NCI-H82 treated with DMSO at 0.1 percent for 48 hours (cell line): Measurements from ENCODE around the gene LRRN3.

ENCODE experiments used
- DNase-seq: peaks from one replicate; lab custom pipeline; 2025; ENCODE audit not compliant: unreplicated experiment; lab: John Stamatoyannopoulos, UW

Gene LRRN3

DNA sequence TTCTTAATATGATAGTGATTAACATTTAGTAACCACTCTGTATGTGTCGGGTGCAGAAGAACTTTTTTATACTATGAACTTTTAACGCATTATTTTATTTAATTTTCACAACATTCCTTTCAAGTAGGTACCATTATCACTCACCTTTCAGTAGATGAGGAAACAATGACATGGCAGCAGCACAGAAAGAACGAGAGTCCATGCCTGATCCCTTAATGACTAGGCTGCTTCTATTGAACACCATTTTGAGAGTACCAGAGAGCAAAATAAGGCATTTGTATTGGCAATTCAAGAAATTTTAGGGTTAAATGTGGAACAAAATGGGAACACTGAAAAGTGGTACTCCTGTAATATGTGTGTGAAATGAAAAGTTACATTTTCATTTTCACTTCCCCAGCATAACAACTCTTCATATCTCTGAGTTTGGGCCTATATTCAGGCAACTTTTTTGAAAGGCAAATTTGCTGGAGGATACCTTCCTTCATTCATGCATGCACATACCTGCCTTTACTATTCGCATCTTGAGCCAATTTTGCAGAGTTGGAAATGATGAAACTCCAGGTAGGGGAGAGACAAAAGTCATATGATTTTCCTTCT is 12.8 kb downstream of the LRRN3 start:
- DNase-seq, result no peak

DNA sequence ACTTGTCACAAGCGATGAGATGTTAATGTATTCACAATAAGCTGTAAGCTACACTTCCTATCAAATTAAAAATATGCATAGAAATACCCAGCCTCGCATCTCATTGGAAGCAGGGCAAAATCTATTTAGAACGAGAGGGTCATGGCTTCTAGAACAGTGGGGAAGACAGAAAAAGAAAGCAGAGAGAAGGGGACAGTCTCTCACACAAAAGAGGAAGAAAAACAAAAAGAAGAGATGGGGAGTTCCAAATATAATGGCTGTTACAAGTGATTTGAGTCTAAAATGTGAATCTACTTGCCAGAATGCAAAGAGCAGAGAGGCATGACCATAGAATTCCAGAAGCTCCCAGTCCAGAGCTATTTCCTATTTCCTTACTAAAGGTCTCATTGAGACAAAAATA is 13.8 kb downstream of the LRRN3 start:
- DNase-seq, result no peak

DNA sequence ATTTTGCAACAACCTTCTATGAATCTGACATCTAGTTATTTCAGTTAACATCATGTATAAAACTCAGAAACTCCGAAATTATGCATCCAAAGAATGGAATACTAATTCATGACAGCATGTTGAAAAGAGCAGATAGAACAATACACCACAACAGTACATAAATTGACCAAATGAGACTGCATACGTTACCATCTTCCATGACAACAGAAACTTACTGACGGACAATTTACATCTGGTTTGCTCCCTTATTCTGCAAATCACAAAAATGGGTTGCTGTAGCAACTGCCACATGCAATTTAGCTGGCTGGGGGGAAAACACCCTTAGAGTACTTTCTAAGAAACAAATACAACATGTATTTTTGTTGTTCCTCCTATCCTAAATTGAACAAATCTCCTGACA is 14.3 kb downstream of the LRRN3 start:
- no peak for DNase-seq

DNA sequence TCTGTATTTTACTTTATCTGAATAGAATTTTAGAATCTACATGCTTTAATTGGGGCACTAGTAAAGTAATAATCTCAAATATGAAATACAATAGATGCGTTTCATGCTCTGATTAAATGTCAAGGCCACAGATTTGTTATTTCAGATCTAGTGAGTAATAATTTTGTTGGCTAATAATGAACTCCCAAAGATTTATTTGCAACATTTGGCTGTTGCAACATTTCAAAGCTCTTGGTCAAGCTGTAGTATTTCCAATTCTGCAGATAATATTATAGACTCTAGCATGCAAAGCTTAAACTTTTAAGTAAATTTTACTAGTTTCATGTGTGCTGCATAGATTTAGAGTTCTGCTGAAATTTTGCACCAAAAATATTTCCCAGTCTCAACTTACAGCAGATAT is 16.7 kb downstream of the LRRN3 start:
- no peak for DNase-seq

DNA sequence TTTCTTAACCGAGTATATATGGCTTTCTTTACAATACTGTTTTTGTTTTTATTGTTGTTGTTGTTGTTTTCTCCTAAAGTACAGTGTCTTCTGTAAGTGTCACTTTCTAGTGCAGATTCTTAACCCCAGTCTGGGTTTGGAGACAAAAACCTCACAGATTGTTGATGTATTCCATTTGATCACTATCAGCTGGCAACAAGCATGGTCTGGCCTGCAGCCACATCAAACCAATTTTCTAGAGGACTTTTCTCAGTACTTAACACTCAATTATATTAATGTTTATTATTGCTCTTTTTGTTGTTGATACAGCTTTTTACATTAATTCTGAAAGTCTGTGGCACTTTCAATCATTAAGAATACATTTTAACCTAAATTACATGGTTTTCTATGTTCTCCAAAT is 17.1 kb downstream of the LRRN3 start:
- no peak for DNase-seq

DNA sequence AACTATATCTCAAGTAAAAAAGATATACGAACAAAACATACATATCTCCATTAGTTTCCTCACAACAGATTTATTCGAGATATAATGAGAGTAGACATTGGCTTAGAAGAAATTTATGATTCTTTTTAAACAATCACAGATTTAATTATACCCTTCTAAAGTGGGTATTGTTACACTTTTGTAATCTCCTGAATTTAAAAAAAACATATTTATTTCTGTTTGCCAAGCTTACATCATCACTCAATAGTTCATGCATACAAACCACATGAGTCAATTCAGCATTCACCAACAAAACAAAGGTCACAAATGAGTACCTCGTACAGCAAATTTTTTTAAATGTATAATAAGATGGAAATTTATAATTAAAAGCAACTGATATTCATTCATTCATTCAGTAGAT is 17.6 kb downstream of the LRRN3 start:
- no peak for DNase-seq

DNA sequence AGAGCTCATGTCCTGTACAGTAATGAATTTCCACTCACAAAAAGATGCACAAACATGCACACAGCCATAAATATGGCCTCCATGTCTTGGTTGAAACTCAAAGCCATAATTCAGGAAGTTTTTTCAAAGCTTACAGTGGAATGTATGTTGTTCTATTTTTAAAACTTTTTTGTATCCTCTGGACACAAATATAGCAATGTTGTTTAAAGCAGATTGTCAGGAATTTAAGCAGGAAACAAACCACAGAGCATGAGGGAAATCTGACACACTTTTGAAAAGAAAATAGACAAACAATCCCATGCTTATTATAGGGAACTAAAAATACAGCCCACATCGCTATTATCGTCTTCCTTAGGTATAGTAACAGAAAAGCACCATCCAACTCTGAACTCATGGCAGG is 21.5 kb downstream of the LRRN3 start:
- no peak for DNase-seq

DNA sequence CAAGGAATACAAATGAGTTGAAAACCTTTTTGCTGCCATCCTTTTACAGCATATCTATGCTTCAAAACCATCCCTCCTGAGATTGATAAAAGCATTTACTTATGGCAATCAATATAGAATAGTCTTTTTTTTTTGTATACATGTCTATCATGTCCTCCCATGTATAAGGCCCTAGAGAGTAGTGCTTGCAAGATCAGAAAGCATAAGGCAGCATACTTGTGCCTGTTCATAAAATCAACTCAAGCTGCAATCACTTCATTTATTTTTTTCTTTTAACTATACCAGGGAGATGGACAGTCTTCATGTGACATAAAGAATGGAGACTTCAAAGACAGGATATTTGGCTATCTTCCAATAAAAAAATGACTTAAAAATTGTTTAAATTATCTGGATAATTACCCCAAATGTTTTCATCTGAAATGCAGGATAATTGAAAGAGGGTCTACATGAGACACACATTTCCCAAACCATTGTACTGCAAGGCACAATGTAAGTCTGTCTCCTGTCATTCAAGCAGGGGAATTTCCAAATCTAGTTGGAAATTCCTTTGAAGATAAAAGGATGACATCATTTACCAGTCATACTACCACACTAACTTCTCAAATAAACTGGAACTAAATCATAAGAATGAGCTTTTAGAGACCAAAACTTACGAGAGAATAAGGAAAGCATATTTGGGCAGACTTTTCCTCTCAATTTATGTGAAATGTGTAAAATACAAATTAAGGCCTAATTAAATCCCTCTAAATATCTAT is 22.5 kb downstream of the LRRN3 start:
- DNase-seq, result no peak

DNA sequence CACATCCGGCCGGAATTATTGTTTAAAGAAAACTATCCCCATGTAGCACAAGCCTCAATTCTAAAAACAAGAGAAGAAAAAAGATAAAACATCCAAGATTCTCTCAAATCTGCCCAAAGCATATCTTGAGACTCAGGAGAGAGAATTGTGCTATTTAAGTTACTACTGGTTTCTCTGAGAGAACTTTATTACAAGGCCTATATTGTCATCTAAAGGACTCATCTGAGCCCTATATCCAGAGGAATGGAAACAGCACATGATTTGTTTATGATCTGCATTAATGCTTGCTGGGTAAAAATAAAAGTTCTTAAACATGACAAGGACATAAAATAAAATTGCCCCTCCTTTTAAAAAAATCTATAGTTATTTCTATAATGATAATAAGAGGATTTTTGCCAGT is 25.0 kb downstream of the LRRN3 start:
- DNase-seq, result no peak

DNA sequence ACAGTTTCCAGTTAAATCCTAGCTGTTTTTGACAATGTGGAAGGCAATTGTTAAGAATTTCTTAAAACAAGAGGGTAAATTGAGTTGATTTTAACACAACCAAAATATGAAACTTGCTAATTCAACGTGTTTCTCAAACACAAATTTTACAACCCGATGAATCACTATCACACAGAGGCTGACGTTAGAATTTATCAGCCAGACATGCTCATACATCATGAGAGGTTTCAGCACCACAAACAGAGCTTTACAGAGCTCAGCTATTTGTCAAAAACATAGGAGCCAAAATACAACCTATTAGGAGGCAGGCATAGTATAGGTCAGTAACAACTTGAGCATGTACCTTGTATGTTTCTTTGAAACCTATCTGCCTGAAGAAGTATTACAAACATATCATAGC is 36.1 kb downstream of the LRRN3 start:
- DNase-seq, result no peak

DNA sequence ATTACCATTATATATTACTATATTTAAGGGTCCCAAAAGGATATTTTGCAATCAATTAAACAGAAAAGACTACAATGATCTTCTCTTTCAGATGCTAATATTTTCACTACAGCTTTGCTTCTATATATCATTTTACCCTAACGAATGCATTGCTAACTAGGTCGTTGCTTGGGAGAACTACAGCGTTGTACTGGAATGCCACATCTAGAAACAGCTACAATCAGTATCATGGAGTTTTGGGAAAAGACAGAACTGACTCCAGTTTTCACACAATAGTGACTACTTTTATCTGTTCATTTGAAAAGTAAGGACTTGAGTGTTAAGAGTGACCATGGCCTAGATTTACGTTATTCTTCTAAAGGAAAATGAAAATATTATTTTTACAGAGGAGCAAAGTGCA is 38.5 kb downstream of the LRRN3 start:
- no peak for DNase-seq

DNA sequence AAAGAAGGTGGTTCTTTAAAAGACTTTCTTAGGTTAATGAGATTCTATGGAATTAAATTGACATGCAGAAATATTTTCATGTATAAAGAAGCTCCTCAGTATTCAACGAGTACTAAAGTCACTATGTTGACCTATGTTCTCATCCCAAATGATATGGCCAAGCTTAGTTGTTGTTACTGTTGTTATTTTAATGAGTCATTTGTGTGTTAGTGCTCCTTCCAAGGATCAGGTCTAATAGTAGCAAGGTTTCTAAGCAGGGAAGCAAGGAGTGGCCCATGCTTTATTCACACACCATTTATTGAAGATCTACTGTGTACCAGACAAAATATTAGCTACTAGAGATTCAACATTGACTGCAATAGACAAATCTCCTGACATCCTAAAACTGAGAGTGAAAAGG is 41.9 kb downstream of the LRRN3 start:
- DNase-seq, result no peak

DNA sequence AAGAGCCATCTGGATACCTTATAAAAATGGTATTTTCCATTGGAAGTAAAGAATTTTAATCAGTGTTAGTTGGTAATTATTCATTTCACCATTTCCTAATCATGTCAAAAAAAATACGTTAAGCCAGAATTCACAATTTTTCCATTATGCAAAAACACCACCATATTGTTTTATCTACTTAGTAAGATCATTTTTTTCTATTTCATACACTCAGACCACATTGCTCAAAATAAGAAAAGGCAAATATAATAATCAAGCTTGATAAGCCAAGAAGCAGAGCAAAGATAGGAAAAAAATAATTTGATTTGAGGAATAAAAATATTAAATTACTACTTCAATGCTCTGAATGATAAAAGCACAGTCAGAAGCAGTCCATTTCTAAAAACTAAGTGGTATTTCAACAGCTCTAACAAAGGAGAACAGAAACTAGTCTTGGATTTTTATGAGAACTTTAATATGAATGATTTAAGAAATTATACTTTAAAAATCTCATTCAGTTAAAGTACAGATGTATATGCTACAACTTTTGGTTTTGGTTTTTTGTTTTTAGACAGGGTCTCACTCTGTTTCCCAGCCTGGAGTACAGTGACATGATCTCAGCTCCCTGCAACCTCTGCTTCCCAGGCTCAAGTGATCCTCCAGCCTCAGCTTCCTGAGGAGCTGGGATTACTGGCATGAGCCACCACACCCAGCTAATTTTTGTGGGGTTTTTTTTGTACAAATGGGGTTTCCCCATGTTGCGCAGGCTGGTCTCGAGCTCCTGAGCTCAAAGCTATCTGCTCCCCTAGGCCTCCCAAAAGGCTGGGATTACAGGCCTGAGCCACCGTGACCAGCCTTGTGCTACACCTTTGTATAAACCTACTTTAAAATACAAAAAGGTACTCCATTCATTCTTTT is 46.6 kb downstream of the LRRN3 start:
- DNase-seq, result no peak

DNA sequence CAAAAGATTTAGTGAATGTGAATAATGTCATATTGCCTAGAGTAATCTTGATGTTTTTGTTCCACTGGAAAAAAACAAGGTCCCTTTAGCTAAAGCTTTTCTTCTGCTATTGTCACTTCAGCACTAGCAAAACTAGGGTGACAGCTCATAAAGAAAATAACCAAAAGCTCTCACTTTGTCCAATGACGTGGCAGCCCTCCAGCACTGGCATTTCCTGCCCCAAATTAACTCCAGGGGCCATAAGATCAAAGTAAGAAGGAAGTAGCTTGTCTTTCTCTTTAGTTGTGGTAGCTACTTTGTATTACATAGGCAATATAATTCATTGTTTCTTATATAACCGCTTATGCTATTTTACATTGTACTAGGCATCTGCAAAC is 47.3 kb downstream of the LRRN3 start:
- DNase-seq, result no peak

DNA sequence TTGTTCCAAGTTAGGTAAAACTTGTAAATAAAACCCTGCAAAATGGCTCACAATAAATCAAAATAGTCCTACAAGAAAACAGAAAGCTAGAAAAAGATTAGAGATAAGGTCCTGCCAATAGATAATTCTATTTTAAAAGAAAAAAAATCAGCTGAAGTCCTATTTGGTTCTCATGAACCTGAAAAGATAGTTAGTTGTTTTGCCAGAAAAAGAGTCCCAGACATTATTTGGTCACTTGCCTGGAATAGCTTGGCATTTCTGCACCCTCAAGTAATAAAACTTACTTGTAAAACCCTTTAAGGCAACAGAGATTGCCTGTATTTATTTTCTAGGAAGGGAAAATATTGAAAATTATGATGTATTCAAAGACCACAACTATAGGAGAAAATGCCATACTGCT is 47.7 kb downstream of the LRRN3 start:
- no peak for DNase-seq

DNA sequence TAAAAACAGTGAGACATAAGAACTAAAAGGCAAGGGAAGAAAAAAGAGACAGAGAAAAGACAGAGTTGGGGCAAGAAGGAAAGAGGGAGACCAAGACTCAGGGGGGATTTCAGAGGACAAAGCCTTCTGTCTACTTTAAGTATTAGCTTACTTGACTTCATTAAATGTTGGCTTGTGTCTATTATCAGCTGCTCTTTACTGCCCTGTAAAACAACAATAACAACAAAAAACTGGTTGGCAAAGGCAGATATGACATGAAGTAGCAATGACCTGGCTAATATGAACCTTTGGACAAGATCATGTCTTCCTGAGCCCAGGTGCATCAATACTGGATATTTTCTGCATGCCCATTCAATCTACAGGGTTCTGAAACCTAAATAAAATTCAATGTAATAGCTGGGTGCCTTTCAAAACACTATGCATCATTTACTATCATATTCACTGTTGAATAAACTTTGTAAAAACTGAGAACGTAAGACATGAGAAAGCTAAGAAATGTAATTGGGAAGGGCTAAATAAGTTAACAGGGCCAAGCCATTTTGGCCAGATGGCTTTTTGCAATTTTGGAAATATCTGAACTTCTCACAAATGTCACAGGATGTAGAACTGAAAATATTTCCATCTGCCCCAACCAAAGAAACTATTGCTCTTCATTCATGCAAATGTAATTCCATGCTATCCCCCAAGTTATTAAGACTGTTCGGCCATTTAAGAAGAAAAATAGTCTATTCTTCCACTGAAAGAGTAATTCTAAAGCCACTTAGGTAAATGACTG is 49.4 kb downstream of the LRRN3 start:
- no peak for DNase-seq

DNA sequence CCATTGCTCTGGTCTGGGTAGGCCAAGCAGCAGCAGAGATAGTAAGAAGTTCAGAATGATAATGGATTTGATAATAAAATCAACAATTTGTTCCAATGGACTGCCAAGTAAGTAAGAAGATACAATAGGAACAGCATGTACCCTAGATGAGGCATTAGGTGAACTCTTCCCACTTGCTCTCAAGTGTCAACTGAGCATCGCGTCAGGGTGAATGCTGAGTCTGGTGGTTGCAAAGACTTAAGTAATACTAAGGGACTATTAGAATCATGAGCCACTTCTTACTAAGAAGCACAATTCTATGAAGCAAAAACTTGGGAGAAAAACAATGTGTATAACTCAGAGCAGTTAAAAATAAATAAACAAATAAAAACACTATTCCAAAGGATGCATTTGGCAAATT is 54.5 kb downstream of the LRRN3 start:
- no peak for DNase-seq

DNA sequence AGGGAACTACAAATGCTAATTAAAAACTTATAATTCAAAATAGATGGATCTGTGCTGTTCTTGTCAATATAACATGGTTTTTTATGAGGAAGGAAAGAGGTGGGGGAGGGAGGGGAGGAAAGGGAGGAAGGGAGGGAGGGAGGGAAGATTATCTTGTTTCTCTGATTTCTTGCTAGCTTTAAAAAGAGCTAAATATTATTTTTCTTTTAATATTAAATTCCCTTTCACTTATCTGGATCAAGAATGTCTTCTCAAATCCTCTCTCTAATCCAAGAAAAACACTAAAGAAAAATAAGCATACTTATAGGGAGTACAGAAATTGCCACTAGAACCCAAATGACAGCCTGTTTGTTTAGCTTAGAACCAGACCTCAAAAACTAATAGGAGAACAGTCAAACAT is 55.2 kb downstream of the LRRN3 start:
- DNase-seq, result no peak

DNA sequence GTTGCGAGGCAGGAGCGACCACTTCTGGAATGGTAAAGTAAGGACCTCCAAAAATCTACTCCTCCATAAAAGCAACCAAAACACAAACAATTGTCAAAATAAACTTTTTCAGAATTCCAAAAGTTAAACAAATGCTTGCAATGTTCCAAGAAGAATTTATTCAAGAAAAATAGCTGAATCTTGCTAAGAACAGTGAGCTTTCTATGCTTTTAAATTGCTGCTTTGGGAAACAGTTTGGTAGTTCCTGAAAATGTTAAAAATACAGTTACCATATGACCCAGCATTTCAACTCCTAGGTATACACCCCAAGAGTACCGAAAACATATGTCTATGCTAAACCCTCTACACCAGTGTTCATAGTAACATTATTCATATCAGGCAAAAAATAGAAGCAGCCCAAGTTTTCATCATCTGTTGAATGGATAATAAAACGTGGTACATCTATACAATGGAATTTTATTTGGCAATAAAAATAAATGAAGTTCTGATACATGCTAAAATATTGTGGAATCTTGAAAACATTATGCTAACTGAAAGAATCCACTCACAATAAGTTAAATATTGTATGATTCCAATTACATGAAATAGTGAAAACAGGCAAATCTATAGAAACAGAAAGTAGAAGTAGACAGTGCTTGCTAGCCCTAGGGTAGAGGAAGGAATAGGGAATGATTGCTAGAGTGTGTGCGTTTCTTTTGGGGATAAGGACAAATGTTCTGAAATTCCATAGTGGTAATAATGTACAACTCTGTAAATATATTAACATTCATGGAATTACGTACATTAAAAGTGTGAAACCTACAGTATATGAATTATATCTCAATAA is 57.0 kb downstream of the LRRN3 start:
- no peak for DNase-seq

DNA sequence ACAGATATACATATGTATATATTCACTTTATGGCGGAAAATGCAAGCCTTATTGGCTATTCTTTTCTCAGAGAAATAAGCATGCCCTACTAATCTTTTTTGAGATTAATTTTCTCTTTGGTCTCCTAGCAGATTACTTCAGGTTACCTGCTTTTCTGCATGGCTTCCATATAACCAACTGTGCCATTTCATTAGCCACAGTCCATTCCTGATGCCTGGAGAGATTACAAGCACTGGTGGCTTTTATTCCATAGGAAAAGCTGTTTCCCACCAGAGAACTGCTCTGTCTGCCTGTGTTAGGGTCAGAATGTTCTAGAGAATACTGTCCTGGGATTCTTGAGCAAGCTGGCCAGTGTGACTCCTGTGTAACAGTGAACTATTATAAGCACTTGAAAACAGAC is 59.8 kb downstream of the LRRN3 start:
- DNase-seq, result no peak

DNA sequence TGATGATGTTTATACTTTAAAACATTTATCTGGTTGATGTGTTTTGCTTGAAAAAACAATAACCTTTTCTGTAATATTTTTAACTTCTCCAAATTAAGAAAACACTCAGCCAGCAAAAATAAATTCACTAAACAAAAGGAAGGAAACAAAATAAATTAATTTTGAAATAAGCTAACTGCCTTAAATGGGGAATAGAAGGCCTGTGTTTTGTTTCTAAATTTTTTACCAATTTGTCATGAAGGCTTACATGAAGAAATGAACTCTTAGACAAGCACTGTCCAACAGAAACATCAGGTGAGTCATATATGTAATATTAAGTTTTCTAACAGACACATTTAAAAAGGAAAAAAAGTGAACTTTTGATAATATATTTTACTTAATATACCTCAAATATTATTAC is 68.5 kb downstream of the LRRN3 start:
- no peak for DNase-seq
